HCEC 1CT (cell line): ENCODE data around the gene RPH3AL.
A peak's percentile ranks its signal among the peaks of the same experiment; 100 is the strongest.

Experiments used
- DNase-seq: peaks from one replicate; pipeline ENCODE4 v3.0.0-alpha.2; 2017

Gene RPH3AL

GRCh38 chr17:352421-353212 lies at the start of gene RPH3AL:
Gene RPH3AL (minus strand): TSS chr17:352807. CDS start chr17:327543, 25,264 bp downstream.
- DNase-seq = no peak

GRCh38 chr17:400257-400656 lies 47.6 kb upstream of the RPH3AL start:
- no peak for DNase-seq

- DNase-seq = no peak
Observed at GRCh38 chr17:396788-397187, 44.2 kb upstream of the RPH3AL start.

GRCh38 chr17:395974-396373 lies 43.4 kb upstream of the RPH3AL start:
- no peak for DNase-seq

GRCh38 chr17:395179-395578 lies 42.6 kb upstream of the RPH3AL start:
- no peak for DNase-seq

GRCh38 chr17:394718-395095 lies 42.1 kb upstream of the RPH3AL start:
- DNase-seq = no peak

GRCh38 chr17:393806-394717 lies 41.5 kb upstream of the RPH3AL start:
- DNase-seq = no peak

- no peak for DNase-seq
Observed at GRCh38 chr17:391850-392249, 39.2 kb upstream of the RPH3AL start.

- no peak for DNase-seq
Observed at GRCh38 chr17:390025-390424, 37.4 kb upstream of the RPH3AL start.

GRCh38 chr17:388087-388486 lies 35.5 kb upstream of the RPH3AL start:
- DNase-seq = no peak

- DNase-seq = peak; percentile 30
Observed at GRCh38 chr17:386141-386876, 33.7 kb upstream of the RPH3AL start.

GRCh38 chr17:385836-386140 lies 33.2 kb upstream of the RPH3AL start:
- no peak for DNase-seq

- DNase-seq = no peak
Observed at GRCh38 chr17:385178-385835, 32.7 kb upstream of the RPH3AL start.

GRCh38 chr17:384622-385177 lies 32.1 kb upstream of the RPH3AL start:
- no peak for DNase-seq

GRCh38 chr17:383771-384621 lies 31.4 kb upstream of the RPH3AL start:
- DNase-seq = no peak

GRCh38 chr17:382644-383533 lies 30.3 kb upstream of the RPH3AL start:
- DNase-seq = no peak

GRCh38 chr17:381941-382643 lies 29.5 kb upstream of the RPH3AL start:
- no peak for DNase-seq

GRCh38 chr17:381516-381915 lies 28.9 kb upstream of the RPH3AL start:
- no peak for DNase-seq

GRCh38 chr17:379531-380465 lies 27.2 kb upstream of the RPH3AL start:
- DNase-seq = no peak
